H9 (cell line): ENCODE results near the gene ZNF791. TPM values are rescaled to one million over a fixed set of nuclear protein-coding genes. Genes with fewer than 3 reads are reported as not detected.

Source experiments
- DNase-seq: peaks from one replicate; pipeline ENCODE4 v3.0.0-alpha.2; 2017
- H2AFZ ChIP-seq: one replicate; pipeline ENCODE4 v1.6.1; 2013; ENCODE audit warnings: mild to moderate bottlenecking, low read length, control low read depth, moderate library complexity
- H2AK5ac ChIP-seq: 2 replicates; pipeline ENCODE4 v1.6.1; 2013; ENCODE audit warnings: low read length, control low read depth, mixed read lengths; ENCODE audit not compliant: insufficient read length
- H2BK120ac ChIP-seq: one replicate; pipeline ENCODE4 v1.6.1; 2013; ENCODE audit warnings: low read depth, mild to moderate bottlenecking, low read length, control low read depth, inconsistent platforms; ENCODE audit not compliant: poor library complexity, severe bottlenecking
- H2BK12ac ChIP-seq: 2 replicates; pipeline ENCODE4 v1.6.1; 2013; ENCODE audit warnings: low read length, control low read depth, mixed read lengths, low read depth; ENCODE audit not compliant: insufficient read length
- H2BK15ac ChIP-seq: 2 replicates; pipeline ENCODE4 v1.6.1; 2013; ENCODE audit warnings: low read depth, low read length, control low read depth
- H2BK20ac ChIP-seq: one replicate; pipeline ENCODE4 v1.6.1; 2013; ENCODE audit warnings: low read depth, mild to moderate bottlenecking, low read length, control low read depth, inconsistent platforms; ENCODE audit not compliant: poor library complexity, severe bottlenecking
- H2BK5ac ChIP-seq: 2 replicates; pipeline ENCODE4 v1.6.1; 2013; ENCODE audit warnings: low read length, control low read depth, mixed read lengths; ENCODE audit not compliant: insufficient read length
- H3K14ac ChIP-seq: 2 replicates; pipeline ENCODE4 v1.6.1; 2013; ENCODE audit warnings: low read length, control low read depth; ENCODE audit not compliant: insufficient read depth
- H3K18ac ChIP-seq: 2 replicates; pipeline ENCODE4 v1.6.1; 2013; ENCODE audit warnings: low read depth, mild to moderate bottlenecking, mixed read lengths, low read length, control low read depth; ENCODE audit not compliant: insufficient read length
- H3K23ac ChIP-seq: 2 replicates; pipeline ENCODE4 v1.6.1; 2013; ENCODE audit warnings: low read length, control low read depth, mixed read lengths, low read depth; ENCODE audit not compliant: insufficient read length
- H3K23me2 ChIP-seq: 2 replicates; pipeline ENCODE4 v1.6.1; 2013; ENCODE audit warnings: low read depth, mild to moderate bottlenecking, mixed read lengths, low read length, control low read depth; ENCODE audit not compliant: insufficient read length, poor library complexity, severe bottlenecking
- H3K27ac ChIP-seq: 2 replicates; pipeline ENCODE4 v1.5.1; 2013; ENCODE audit warnings: low read length, control low read depth, mixed read lengths, low read depth; ENCODE audit not compliant: insufficient read length
- H3K27me3 ChIP-seq: 2 replicates; pipeline ENCODE4 v1.6.1; 2013; ENCODE audit warnings: low read length, control low read depth, inconsistent platforms; ENCODE audit not compliant: insufficient read depth
- H3K4ac ChIP-seq: 2 replicates; pipeline ENCODE4 v1.6.1; 2013; ENCODE audit warnings: low read depth, mild to moderate bottlenecking, control low read depth, inconsistent platforms, low read length, moderate library complexity
- H3K4me1 ChIP-seq: 2 replicates; pipeline ENCODE4 v1.6.1; 2013; ENCODE audit warnings: low read length, control low read depth, inconsistent platforms; ENCODE audit not compliant: insufficient read depth
- H3K4me2 ChIP-seq: 2 replicates; pipeline ENCODE4 v1.6.1; 2013; ENCODE audit warnings: low read length, control low read depth, mixed read lengths; ENCODE audit not compliant: insufficient read length, insufficient read depth
- H3K56ac ChIP-seq: 2 replicates; pipeline ENCODE4 v1.6.1; 2013; ENCODE audit warnings: low read depth, mild to moderate bottlenecking, mixed read lengths, low read length, control low read depth; ENCODE audit not compliant: insufficient read length
- H3K79me1 ChIP-seq: 2 replicates; pipeline ENCODE4 v1.6.1; 2013; ENCODE audit warnings: low read depth, mild to moderate bottlenecking, moderate library complexity, low read length, control low read depth, inconsistent platforms; ENCODE audit not compliant: insufficient read depth, poor library complexity, severe bottlenecking
- H3K79me2 ChIP-seq: 2 replicates; pipeline ENCODE4 v1.6.1; 2013; ENCODE audit warnings: low read length, control low read depth, inconsistent platforms; ENCODE audit not compliant: insufficient read depth
- H3K9ac ChIP-seq: 2 replicates; pipeline ENCODE4 v1.6.1; 2013; ENCODE audit warnings: low read length, control low read depth, mixed read lengths; ENCODE audit not compliant: insufficient read length; ENCODE audit errors: extremely low read depth
- H3K9me3 ChIP-seq: one replicate; pipeline ENCODE4 v1.6.1; 2013; ENCODE audit warnings: low read depth, low read length, inconsistent platforms; ENCODE audit not compliant: control insufficient read depth
- H3T11ph ChIP-seq: one replicate; pipeline ENCODE4 v1.6.1; 2013; ENCODE audit warnings: mild to moderate bottlenecking, low read length, control low read depth, inconsistent platforms
- H4K20me1 ChIP-seq: one replicate; pipeline ENCODE4 v1.6.1; 2013; ENCODE audit not compliant: control insufficient read depth, insufficient read length, insufficient read depth
- H4K5ac ChIP-seq: 2 replicates; pipeline ENCODE4 v1.6.1; 2013; ENCODE audit warnings: low read depth, mild to moderate bottlenecking, mixed read lengths, low read length, control low read depth; ENCODE audit not compliant: insufficient read length
- H4K8ac ChIP-seq: replicated peaks from 2 replicates; pipeline ENCODE4 v1.6.1; 2013; ENCODE audit warnings: low read length, control low read depth, mixed read lengths, low read depth; ENCODE audit not compliant: insufficient read length
- H4K91ac ChIP-seq: 2 replicates; pipeline ENCODE4 v1.6.1; 2013; ENCODE audit warnings: low read depth, mild to moderate bottlenecking, moderate library complexity, mixed read lengths, low read length, control low read depth; ENCODE audit not compliant: insufficient read length
- H3K27ac Mint-ChIP-seq, 3 experiments: 2 replicates in 2 of 3; 3 replicates in 1 of 3; pipeline ENCODE4 v1.8.0; 2020 to 2021; ENCODE audit warnings: mixed read lengths in 3 of 3, mild to moderate bottlenecking in 1 of 3, moderate library complexity in 1 of 3
- H3K27me3 Mint-ChIP-seq: 2 replicates; pipeline ENCODE4 v1.8.0; 2021; ENCODE audit warnings: low read depth, mild to moderate bottlenecking, moderate library complexity, mixed read lengths
- H3K36me3 Mint-ChIP-seq, 3 experiments: 2 replicates in 2 of 3; 3 replicates in 1 of 3; pipeline ENCODE4 v1.8.0; 2020 to 2021; ENCODE audit warnings: low read depth in 3 of 3, mixed read lengths in 3 of 3; ENCODE audit not compliant: insufficient read depth in 1 of 3
- H3K4me1 Mint-ChIP-seq, 2 experiments: 2 replicates each; pipeline ENCODE4 v1.8.0; 2020; ENCODE audit warnings: mixed read lengths in 2 of 2
- H3K4me3 Mint-ChIP-seq, 2 experiments: 2 replicates in 1 of 2; 3 replicates in 1 of 2; pipeline ENCODE4 v1.8.0; 2020 to 2021; ENCODE audit warnings: mild to moderate bottlenecking in 2 of 2, mixed read lengths in 2 of 2, moderate library complexity in 1 of 2
- H3K9me3 Mint-ChIP-seq, 2 experiments: 2 replicates in 1 of 2; 3 replicates in 1 of 2; pipeline ENCODE4 v1.8.0; 2020; ENCODE audit warnings: mild to moderate bottlenecking in 2 of 2, mixed read lengths in 2 of 2, moderate library complexity in 1 of 2
- CTCF ChIP-seq: fragments of 200-600 bp; sonication (generic); conservative IDR thresholded peaks from 3 replicates; pipeline ENCODE4 v1.8.0; 2021; ENCODE audit warnings: antibody characterized with exemption, mild to moderate bottlenecking
- WGBS: extraction: QIAGEN DNeasy Blood & Tissue Kit; methylation state at CpG from one replicate; pipeline ENCODE4 v1.1.7; 2013; ENCODE audit warnings: missing lambda C conversion rate, low lambda C conversion rate, mixed read lengths; ENCODE audit not compliant: insufficient read length; ENCODE audit errors: extremely low coverage; 5-methylcytosine and 5-hydroxymethylcytosine counted together
- long read RNA-seq: library from polyadenylated mRNA; unstranded; transcript quantifications from one replicate; pipeline ENCODE4 v2.0.0, GENCODE V29; 2020
- total RNA-seq: library from RNA; stranded (reverse); gene quantifications from 2 replicates; pipeline ENCODE4 v1.2.1, GENCODE V29; 2021

ZNF791 gene
- 20.2 and 22.8 TPM in 2 replicates for total RNA-seq
- long read RNA-seq, full-length matches to known transcripts = 101 of 106 reads
- long read RNA-seq, partial matches to known transcripts = 0 of 106 reads
- long read RNA-seq, other reads (novel, unspliced or antisense) = 5 of 106 reads

- H3K27ac ChIP-seq = peak within 1 kb of the TSS; percentile 59
- H3K23me2 ChIP-seq = peaks cover 9% of the 10 kb centered on the region
- peak within 1 kb of the TSS; percentile 100 for H3K27ac Mint-ChIP-seq
- H3K9me3 ChIP-seq = no peaks in the 10 kb centered on the region
- no peak within 1 kb of the TSS for H4K5ac ChIP-seq
- no peak within 1 kb of the TSS for H2AK5ac ChIP-seq
- H2BK20ac ChIP-seq = no peak within 1 kb of the TSS
- H3K79me1 ChIP-seq = peaks cover 3% of the 10 kb centered on the region
- H2BK12ac ChIP-seq = no peak within 1 kb of the TSS
- no peak within 1 kb of the TSS; the same call in 1 of the 2 replicates for H3K4ac ChIP-seq
- H3K18ac ChIP-seq = peak within 1 kb of the TSS; percentile 94
- H3K56ac ChIP-seq = no peak within 1 kb of the TSS
- peak within 1 kb of the TSS; percentile 94 for H3K9ac ChIP-seq
- no peaks in the 10 kb centered on the region; a peak in 1 of 5 replicates for H3K9me3 Mint-ChIP-seq
- peak; percentile 34; the same call in 2 of the 3 replicates for TF ChIP-seq CTCF
- H3K4me1 ChIP-seq = no peaks in the 10 kb centered on the region
- peak within 1 kb of the TSS; percentile 54 for H2BK5ac ChIP-seq
- no peaks in the 10 kb centered on the region for H3K27me3 Mint-ChIP-seq
- H2AFZ ChIP-seq = peak within 1 kb of the TSS; percentile 9
- WGBS = no CpG with 5 or more reads among the region's 61 CpGs
- peak within 1 kb of the TSS; percentile 87 for H3K14ac ChIP-seq
- peak within 1 kb of the TSS; percentile 93 for H3K4me2 ChIP-seq
- H2BK120ac ChIP-seq = peak within 1 kb of the TSS; percentile 73
- peak; percentile 97 for DNase-seq
- no peak within 1 kb of the TSS for H2BK15ac ChIP-seq
- H3K79me2 ChIP-seq = peaks cover 7% of the 10 kb centered on the region; the same call in 1 of the 2 replicates
- H4K91ac ChIP-seq = peak within 1 kb of the TSS; percentile 60
- no peaks in the 10 kb centered on the region for H3K27me3 ChIP-seq
- H3T11ph ChIP-seq = peak within 1 kb of the TSS; percentile 29
- H4K8ac ChIP-seq = no peak within 1 kb of the TSS
- H4K20me1 ChIP-seq = no peaks in the 10 kb centered on the region
- peaks cover 3% of the 10 kb centered on the region in 2 experiments; a peak in 2 of 4 replicates for H3K4me1 Mint-ChIP-seq
- H3K4me3 Mint-ChIP-seq = peak within 1 kb of the TSS; percentile 99 to 100
- H3K23ac ChIP-seq = no peak within 1 kb of the TSS
- peaks cover 17 to 26% (median 24%) of the 10 kb centered on the region in 3 experiments; a peak in 6 of 7 replicates for H3K36me3 Mint-ChIP-seq
Observed at GRCh38 chr19:12610540-12611360, at the start of gene ZNF791, which contains the start of gene ZNF490. ZNF791 (plus strand) TSS chr19:12610920; CDS start chr19:12611080, 160 bp downstream. ZNF490 (minus strand) TSS chr19:12610813; CDS start chr19:12610680, 133 bp downstream.
